K562 (cell line): ENCODE data around the gene IGF1R. TPM values are rescaled to one million over a fixed set of nuclear protein-coding genes. Genes with fewer than 3 reads are reported as not detected.

Source experiments
- ATAC-seq: fragments of 200-7000 bp; cut with Tn5 transposase; 3 replicates; pipeline ENCODE4 v1.9.1; 2020; ENCODE audit warnings: moderate library complexity
- BruUV-seq: library from RNA; stranded (reverse); fragments of 400-500 nt; replicated peaks from 2 replicates; lab custom pipeline; 2021; lab: Mats Ljungman, UMichigan
- CTCF ChIA-PET: fragments of 300-600 bp; formaldehyde crosslinking; extraction: SDS; loops from one replicate; lab custom pipeline; 2021; ENCODE audit warnings: low intra/inter-chr PET ratio; lab: Yijun Ruan, JAX
- POLR2A ChIA-PET: fragments of 300-600, 350-650 bp; sonication (Branson Sonifier 250); formaldehyde crosslinking; extraction: SDS; loops from one replicate; lab custom pipeline; 2021; ENCODE audit warnings: antibody characterized with exemption, inconsistent platforms; lab: Yijun Ruan, JAX
- DNase-seq, 4 experiments: peaks; one replicate each; pipeline versions ENCODE4 v3.0.0 to v3.0.0-alpha.2; 2011 to 2018; ENCODE audit warnings: low spot score in 3 of 4, mixed read lengths in 3 of 4; ENCODE audit errors: extremely low read depth in 1 of 4
- FAIRE-seq: peaks from 2 replicates; lab custom pipeline; 2011; peaks lifted over from hg19 to GRCh38; lab: Jason Lieb, UNC
- H2AFZ ChIP-seq: 2 replicates; pipeline ENCODE4 v1.6.0; 2011; ENCODE audit warnings: low read depth, low read length, control low read depth, inconsistent platforms
- H3K27ac ChIP-seq: fragments of 200-600 bp; 3 replicates; pipeline ENCODE4 v1.8.0; 2011; ENCODE audit warnings: low read depth, mild to moderate bottlenecking, control low read depth, inconsistent platforms, low read length, moderate library complexity, mixed read lengths; ENCODE audit errors: extremely low read depth
- H3K27me3 ChIP-seq, 2 experiments: fragments of 300-600 bp in 1 of 2; 2 replicates in 1 of 2; 3 replicates in 1 of 2; pipeline versions ENCODE4 v1.6.0 to v1.8.0; 2011; ENCODE audit warnings: inconsistent platforms in 2 of 2, low read length in 2 of 2, mild to moderate bottlenecking in 1 of 2, mixed read lengths in 1 of 2, moderate library complexity in 1 of 2; ENCODE audit not compliant: control insufficient read depth in 2 of 2, insufficient read depth in 2 of 2
- H3K36me3 ChIP-seq: fragments of 300-600 bp; 3 replicates; pipeline ENCODE4 v1.8.0; 2011; ENCODE audit warnings: mild to moderate bottlenecking, low read length, inconsistent platforms; ENCODE audit not compliant: control insufficient read depth, insufficient read depth
- H3K4me1 ChIP-seq, 2 experiments: fragments of 200-600 bp in 1 of 2; replicated peaks in 1 of 2; 2 replicates in 1 of 2; 3 replicates in 1 of 2; pipeline versions ENCODE4 v1.5.1 to v1.8.0; 2011; ENCODE audit warnings: inconsistent platforms in 2 of 2, low read length in 2 of 2, mild to moderate bottlenecking in 1 of 2, mixed read lengths in 1 of 2, moderate library complexity in 1 of 2; ENCODE audit not compliant: control insufficient read depth in 2 of 2, insufficient read depth in 2 of 2
- H3K4me2 ChIP-seq: 2 replicates; pipeline ENCODE4 v1.6.1; 2011; ENCODE audit warnings: low read length, control low read depth, inconsistent platforms, mixed read lengths; ENCODE audit not compliant: insufficient read depth
- H3K4me3 ChIP-seq: fragments of 200-600 bp; sonication (generic), shearing (Covaris generic); 2 replicates; pipeline ENCODE4 v1.5.1; 2016; ENCODE audit warnings: control low read depth, inconsistent platforms
- H3K79me2 ChIP-seq: fragments of 200-600 bp; 3 replicates; pipeline ENCODE4 v1.8.0; 2011; ENCODE audit warnings: low read length, inconsistent platforms; ENCODE audit not compliant: control insufficient read depth, insufficient read depth
- H3K9ac ChIP-seq, 2 experiments: 2 replicates each; pipeline versions ENCODE4 v1.6.0 to v1.6.1; 2011; ENCODE audit warnings: low read depth in 2 of 2, low read length in 2 of 2, control low read depth in 1 of 2, inconsistent platforms in 1 of 2, mild to moderate bottlenecking in 1 of 2, mixed read lengths in 1 of 2; ENCODE audit not compliant: insufficient read depth in 1 of 2
- H3K9me1 ChIP-seq: one replicate; pipeline ENCODE4 v1.6.0; 2011; ENCODE audit warnings: inconsistent platforms, mild to moderate bottlenecking, low read length, moderate library complexity; ENCODE audit not compliant: control insufficient read depth, insufficient read depth
- H3K9me3 ChIP-seq: replicated peaks from 2 replicates; pipeline ENCODE4 v1.5.1; 2011; ENCODE audit warnings: low read depth, low read length, inconsistent platforms; ENCODE audit not compliant: control insufficient read depth, insufficient read depth
- H4K20me1 ChIP-seq: replicated peaks from 2 replicates; pipeline ENCODE4 v1.6.1; 2011; ENCODE audit warnings: low read length, inconsistent platforms, mixed read lengths; ENCODE audit not compliant: control insufficient read depth, insufficient read depth
- BACH1 ChIP-seq: fragments of 200-800 bp; sonication (Bioruptor generic); IDR thresholded peaks from 2 replicates; pipeline ENCODE4 v1.6.1; 2016; ENCODE audit warnings: missing genetic modification characterization, missing compliant biosample characterization
- HDAC6 ChIP-seq: IDR thresholded peaks from 2 replicates; pipeline ENCODE4 v1.6.1; 2012; ENCODE audit warnings: low read depth, mild to moderate bottlenecking, control low read depth, inconsistent platforms, low read length, moderate library complexity
- SAP30 ChIP-seq: fragments of 200-600 bp; sonication (generic); IDR thresholded peaks from 2 replicates; pipeline ENCODE4 v1.6.1; 2012; ENCODE audit warnings: borderline replicate concordance, low read depth, mild to moderate bottlenecking, moderate library complexity, low read length, control low read depth, inconsistent platforms; ENCODE audit not compliant: insufficient read depth, poor library complexity, severe bottlenecking
- TEAD2 ChIP-seq: fragments of 450-650 bp; IDR thresholded peaks from 2 replicates; pipeline ENCODE4 v1.6.1; 2016; ENCODE audit warnings: missing genetic modification characterization, control low read depth, missing compliant biosample characterization
- ZNF41 ChIP-seq: fragments of 250-450 bp; sonication (Bioruptor Pico); conservative IDR thresholded peaks from 2 replicates; pipeline ENCODE4 v1.4.0; 2020; ENCODE audit warnings: mild to moderate bottlenecking
- ZNF586 ChIP-seq: fragments of 450-650 bp; formaldehyde crosslinking; conservative IDR thresholded peaks from 2 replicates; pipeline ENCODE4 v1.4.0; 2020; ENCODE audit warnings: mild to moderate bottlenecking, moderate library complexity
- ZNF77 ChIP-seq: fragments of 250-450 bp; sonication (Bioruptor Pico); IDR thresholded peaks from 2 replicates; pipeline ENCODE4 v1.5.0; 2020
- WGBS: fragments of 100-300 bp; shearing (Covaris generic); methylation state at CpG from one replicate; pipeline ENCODE4 v1.1.6; 2016; ENCODE audit warnings: low coverage, mixed read lengths; ENCODE audit not compliant: insufficient coverage; ENCODE audit errors: missing lambda C conversion rate; 5-methylcytosine and 5-hydroxymethylcytosine counted together
- in situ Hi-C: fragments of 300-500 bp; cut with MboI; formaldehyde crosslinking; loops from 4 replicates; pipeline ENCODE4 v1.15.0; 2018; ENCODE audit warnings: inconsistent platforms, mixed read lengths
- intact Hi-C: fragments of 100-400 bp; cut with micrococcal nuclease; formaldehyde crosslinking; loops from 2 replicates; pipeline ENCODE4 v1.14.2; 2022
- polyA plus RNA-seq, 8 experiments: library from polyadenylated mRNA; depleted of rRNA in 4 of 8; stranded (reverse) in 5 of 8; unstranded in 3 of 8; fragments of >200 nt; fragmentation: Nextera tagmentation in 2 of 8; fragmentation: Illumina TruSeq in 1 of 8; extraction: Ambion mirVana in 2 of 8; extraction: Trizol in 1 of 8; gene quantifications; 2 replicates each; pipeline versions ENCODE4 v1.2.1 to v1.2.3, GENCODE V29; 2011 to 2014; ENCODE audit warnings: inconsistent platforms in 1 of 8, missing spikeins in 1 of 8
- total RNA-seq, 7 experiments: library from RNA; depleted of rRNA in 6 of 7; stranded (reverse); fragments of >200 nt in 6 of 7; fragmentation: Illumina TruSeq in 2 of 7; extraction: Trizol in 2 of 7; gene quantifications; 2 replicates each; pipeline versions ENCODE4 v1.2.1 to v1.2.3, GENCODE V29; 2011 to 2021; ENCODE audit warnings: low replicate concordance in 1 of 7
- TF ChIP-seq, protein P1 (sequence below): fragments of 450-650 bp; formaldehyde crosslinking; IDR thresholded peaks from 2 replicates; pipeline ENCODE4 v1.4.0; 2020; ENCODE audit warnings: mild to moderate bottlenecking, mixed read lengths

The IGF1R gene
- total and polyA plus RNA-seq, 9 of the 15 experiments (the other 6 are each of a cell fraction or from before 2014, with no cell fraction given): 0.35 to 8.0 (median 1.6) TPM

DNA sequence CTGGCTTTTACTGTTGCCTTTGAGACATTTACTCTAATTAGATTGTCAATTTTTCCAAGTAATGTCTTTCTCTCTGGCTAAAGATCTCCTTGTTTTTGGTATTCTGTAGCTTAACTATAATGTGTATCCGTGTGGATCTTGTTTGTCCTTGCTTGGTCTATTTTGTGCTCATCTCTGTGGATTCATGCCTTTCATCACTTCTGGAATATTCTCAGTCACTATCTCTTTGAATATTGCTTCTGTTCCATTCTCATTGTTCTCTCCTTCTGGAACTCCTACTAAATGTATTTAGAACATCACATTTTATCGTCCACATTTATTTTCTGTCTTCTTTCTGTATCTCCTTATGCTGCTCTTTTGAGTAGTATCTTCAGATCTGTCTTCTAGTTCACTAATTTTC lies 346.6 kb downstream of the IGF1R start:
- Histone ChIP-seq H3K9ac (no peak overlapping the region), H3K27me3 (peaks cover 0 to 7% of the 10 kb centered on the region in 2 experiments; a peak in 2 of 5 replicates), H4K20me1 (no peaks in the 10 kb centered on the region), H3K9me1 (no peaks in the 10 kb centered on the region), H2AFZ (no peak overlapping the region), H3K4me1 (no peaks in the 10 kb centered on the region), H3K4me3 (no peak overlapping the region), H3K4me2 (no peak overlapping the region), H3K79me2 (no peaks in the 10 kb centered on the region), H3K27ac (no peak overlapping the region), H3K9me3 (no peaks in the 10 kb centered on the region), H3K36me3 (no peaks in the 10 kb centered on the region)
- intact Hi-C loops: no loop called here
- CTCF ChIA-PET: no interaction called here
- WGBS: 3% methylated on average over 2 of the region's 2 CpGs
- no peak for FAIRE-seq
- BruUV-seq: no TSS peak
- in situ Hi-C loops: no loop called here
- POLR2A ChIA-PET: no interaction called here
- DNase-seq: no peak
- no peak for ATAC-seq
- TF ChIP-seq, protein P1, sequence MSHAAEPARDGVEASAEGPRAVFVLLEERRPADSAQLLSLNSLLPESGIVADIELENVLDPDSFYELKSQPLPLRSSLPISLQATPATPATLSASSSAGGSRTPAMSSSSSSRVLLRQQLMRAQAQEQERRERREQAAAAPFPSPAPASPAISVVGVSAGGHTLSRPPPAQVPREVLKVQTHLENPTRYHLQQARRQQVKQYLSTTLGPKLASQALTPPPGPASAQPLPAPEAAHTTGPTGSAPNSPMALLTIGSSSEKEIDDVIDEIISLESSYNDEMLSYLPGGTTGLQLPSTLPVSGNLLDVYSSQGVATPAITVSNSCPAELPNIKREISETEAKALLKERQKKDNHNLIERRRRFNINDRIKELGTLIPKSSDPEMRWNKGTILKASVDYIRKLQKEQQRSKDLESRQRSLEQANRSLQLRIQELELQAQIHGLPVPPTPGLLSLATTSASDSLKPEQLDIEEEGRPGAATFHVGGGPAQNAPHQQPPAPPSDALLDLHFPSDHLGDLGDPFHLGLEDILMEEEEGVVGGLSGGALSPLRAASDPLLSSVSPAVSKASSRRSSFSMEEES: no peak
- TF ChIP-seq HDAC6: no peak
- TF ChIP-seq TEAD2: no peak
- TF ChIP-seq SAP30: no peak
- no peak for TF ChIP-seq BACH1
- no peak for TF ChIP-seq ZNF41 (CRISPR knock-in tag)
- no peak for TF ChIP-seq ZNF77 (CRISPR knock-in tag)
- TF ChIP-seq ZNF586 (CRISPR knock-in tag): no peak
